ENCODE results near the gene VSTM4.

VSTM4 gene

DNA sequence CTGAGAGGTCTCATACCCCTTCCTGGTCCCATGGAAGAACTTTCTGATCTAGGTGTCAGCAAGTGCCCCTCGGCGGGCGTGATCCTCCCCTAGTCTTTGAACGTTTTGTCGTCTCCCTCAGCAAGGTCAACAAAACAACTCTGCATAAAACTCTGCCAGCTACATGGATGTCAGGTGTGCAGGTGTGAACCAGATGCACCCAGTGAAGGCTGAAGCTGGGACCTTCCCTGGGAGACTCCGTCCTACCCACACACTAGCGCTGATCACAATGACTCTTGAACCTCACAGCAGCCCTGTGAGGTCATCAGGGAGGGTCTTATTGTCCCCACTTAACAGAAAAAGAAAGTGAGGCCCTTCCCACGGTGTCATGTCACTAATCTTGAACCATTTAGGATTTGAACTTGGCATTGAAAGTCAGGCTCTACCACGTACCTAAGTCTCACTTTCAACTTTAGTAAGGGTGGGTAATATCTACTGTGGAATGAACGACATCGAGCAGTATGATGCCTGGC is 68.1 kb downstream of the VSTM4 start:
- no peak for DNase-seq (ENCODE audit: low read depth in 2 of 2, low spot score in 1 of 2)

DNA sequence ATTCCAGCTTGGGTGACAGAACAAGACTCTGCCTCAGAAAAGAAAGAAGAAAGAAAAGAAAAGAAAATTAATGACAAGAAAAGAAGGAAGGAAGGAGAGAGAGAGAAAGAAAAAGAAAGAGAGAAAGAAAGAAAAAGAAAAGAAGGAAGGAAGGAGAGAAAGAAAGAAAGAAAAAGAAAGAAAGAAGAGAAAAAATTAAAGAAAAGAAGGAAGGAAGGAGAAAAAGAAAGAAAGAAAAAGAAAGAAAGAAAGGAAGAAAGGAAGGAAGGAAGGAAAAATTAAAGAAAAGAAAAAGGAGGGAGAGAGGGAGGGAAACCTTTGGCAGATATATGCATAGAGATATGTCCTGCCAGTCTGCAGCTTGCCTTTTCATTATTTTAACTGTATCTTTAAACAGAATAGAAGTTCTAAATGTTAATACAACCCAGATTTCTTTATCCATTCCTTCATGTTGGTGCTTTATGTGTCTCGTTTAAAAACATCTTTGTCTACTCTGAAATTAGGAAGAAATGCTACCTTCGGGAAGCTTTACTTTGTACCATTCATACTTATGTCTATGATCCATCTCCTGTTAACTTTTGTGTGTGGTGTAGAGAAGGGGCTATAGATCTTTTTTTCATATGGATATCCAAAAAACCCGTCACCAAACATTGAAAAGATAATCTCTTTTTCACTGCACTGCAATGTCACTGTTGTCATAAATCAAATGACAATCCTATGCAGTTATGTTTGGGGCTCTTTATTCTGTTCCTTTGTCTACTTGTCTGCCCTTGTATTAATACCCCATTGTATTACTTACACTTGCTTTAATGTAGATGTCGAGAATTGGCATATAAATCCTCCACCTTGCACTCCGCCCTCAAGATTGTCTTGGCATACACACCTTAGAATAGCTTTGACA is 70.8 kb downstream of the VSTM4 start:
- no peak for DNase-seq (ENCODE audit: low read depth in 2 of 2, low spot score in 1 of 2)

DNA sequence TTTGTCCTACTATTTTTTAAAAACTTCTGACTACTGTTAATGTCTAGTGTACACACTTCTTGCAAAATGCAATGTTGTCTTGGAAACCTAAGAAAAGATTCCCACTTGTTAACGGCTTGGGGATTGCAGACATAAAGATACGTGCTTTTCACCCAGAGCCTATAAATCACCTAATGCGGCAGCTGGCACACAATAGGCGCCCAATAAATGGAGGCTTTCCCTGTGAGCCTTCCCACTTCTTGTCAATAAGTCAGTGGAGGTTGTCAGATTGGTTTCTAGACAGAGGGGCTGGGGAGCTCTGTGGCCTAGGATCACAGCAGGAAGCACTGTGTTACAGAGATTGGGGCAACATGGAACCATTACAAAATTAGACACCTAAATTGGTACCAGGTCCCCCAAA is 74.7 kb downstream of the VSTM4 start:
- DNase-seq (ENCODE audit: low read depth in 2 of 2, low spot score in 1 of 2), result no peak

DNA sequence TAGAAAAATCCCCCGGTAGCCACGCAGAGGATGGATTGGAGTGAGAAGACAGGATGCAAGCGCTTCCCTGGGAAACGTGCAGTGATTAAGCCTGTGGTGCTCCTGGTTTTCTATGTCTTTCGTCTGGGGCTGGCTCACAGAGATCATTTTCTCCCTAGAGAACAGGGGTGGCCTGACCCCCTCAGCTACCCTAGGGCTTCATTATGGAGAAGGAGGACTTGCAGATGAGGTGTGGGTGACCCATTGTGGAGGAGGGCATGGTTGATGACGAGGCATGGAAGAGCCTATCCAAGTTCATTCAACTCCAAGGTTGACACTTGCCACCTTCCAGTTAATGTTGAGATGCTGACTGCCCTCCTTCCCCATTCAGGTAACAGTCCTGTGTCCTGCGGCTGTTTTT is 75.9 kb downstream of the VSTM4 start:
- DNase-seq (ENCODE audit: low read depth in 2 of 2, low spot score in 1 of 2), result no peak

DNA sequence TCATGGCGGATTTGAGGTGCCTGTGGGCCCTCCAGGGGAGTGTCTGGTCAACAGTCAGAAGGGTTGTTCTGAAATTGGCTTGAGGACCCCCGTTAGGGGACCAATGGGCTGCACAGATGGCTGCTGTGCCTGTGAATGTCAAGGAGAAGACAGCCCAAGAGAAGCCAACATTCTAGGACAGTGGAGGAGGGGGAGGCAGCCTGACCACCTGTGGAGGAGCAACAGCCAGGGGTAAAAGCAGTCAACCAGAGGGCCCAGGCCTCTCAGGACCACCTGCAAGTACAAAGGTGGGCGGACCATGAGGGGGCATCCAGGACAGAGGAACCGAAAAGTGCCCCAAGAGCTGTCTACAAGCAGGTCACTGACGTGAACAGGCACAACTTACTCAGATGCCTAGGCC is 76.6 kb downstream of the VSTM4 start:
- no peak for DNase-seq (ENCODE audit: low read depth in 2 of 2, low spot score in 1 of 2)

DNA sequence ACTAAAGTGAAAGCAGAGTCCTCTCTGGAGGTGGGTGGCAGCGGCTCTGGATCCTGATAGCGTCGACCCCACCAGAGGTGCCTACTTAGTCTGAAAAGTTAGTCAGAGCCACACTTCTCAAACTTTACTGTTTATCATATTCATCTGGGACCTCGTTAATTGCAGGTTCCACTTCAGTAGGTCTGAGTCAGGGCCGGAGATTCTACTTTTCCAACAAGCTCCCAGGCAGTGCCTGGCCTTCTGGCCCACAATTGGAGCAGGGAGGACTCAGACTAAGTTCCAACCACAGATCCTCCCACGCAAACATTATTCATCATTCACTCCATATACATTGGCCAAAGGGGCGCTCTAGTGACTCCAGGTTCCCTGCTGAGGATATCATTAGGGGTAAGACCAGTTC is 78.1 kb downstream of the VSTM4 start:
- DNase-seq (ENCODE audit: low read depth in 2 of 2, low spot score in 1 of 2), result no peak

DNA sequence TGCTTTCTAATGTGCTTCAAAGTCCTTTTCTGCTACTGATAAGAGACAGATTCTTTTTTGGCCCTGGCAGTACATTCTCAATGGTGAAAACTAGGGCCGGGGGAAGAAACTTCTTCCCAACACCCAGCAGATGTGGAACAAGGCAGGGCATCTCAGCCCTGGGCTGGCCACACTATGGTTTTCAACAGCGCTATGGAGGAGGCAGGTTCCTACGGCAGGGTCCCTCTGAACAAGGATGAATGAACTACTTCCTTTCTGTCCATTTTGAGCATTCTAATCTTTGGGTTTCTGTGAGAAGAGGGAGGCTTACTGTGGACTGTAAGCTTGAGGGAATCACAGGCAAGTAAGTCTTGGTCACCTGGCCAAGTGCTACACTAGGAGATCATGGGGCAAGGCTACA is 78.7 kb downstream of the VSTM4 start:
- no peak for DNase-seq (ENCODE audit: low read depth in 2 of 2, low spot score in 1 of 2)

DNA sequence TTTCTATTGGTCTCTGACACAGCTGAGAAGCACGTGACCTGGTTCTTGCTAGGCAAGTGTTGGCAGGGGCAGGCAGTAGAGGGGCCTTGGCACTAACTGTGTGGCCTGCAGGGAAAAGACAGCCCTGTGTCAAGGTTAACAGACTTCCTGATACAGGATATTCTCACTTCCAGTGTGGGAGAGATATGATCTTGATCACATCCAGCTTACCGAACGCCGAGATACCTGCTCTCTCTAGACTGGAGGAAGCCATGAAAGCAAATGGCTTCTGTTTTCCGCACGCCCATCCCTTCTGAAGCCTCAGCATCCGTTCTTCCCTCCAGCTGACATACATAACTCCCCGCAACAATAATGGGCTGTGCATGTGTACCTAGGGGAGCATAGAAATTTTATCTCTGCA is 79.4 kb downstream of the VSTM4 start:
- no peak for DNase-seq (ENCODE audit: low read depth in 2 of 2, low spot score in 1 of 2)

DNA sequence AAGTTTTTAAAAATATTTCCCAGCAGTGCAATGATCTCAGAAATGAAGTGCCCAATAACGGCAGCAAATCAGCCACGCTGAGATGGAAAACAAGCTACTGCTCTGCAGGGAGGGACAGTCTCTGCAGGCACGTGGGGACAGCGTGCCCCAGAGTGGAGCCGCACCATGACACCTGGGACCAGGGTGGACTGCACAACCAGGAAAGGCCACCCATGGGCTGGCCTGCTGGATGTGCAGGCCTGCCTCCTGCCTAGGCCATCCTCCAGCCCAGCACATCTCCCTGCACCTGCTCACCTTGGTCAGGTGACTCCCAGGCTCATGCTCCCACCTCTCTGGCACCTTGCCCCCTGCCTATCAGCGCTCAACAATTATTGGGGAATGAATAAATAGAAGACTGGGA is 80.4 kb downstream of the VSTM4 start:
- no peak for DNase-seq (ENCODE audit: low read depth in 2 of 2, low spot score in 1 of 2)

DNA sequence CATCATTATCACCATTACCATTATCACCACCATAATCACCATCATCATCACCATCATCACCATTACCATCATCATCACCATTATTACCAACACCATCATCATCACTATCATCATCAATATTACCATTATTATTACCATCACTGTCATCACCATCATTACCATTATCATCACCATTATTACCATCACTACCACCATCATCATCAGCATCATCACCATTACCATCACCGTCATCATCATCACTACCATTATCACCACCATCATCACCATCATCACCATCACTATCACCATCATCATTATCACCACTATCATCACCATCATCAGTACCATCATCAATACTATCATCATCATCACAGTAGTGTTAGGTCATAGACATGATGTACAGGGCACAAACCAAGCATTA is 81.4 kb downstream of the VSTM4 start:
- no peak for DNase-seq (ENCODE audit: low read depth in 2 of 2, low spot score in 1 of 2)

DNA sequence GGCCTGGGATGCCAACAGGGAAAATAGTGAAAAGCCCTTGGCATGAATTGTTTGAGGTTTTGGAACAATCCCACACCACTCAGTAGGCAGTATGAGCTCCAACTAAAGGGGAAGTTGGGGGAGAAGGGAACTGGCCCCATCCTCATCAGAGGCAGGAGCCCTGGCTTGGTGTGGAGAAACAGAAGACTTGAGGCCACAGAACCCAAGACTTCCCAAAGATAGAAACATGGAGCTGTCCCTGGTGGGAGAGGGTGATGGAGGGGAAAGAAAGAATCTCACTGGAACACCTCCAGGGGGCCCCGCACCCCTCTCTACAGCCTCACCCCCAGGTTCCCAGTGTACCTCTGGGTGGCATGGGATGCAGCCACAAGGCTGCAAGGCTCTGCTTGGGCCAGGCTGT is 85.7 kb downstream of the VSTM4 start:
- no peak for DNase-seq (ENCODE audit: low read depth in 2 of 2, low spot score in 1 of 2)

DNA sequence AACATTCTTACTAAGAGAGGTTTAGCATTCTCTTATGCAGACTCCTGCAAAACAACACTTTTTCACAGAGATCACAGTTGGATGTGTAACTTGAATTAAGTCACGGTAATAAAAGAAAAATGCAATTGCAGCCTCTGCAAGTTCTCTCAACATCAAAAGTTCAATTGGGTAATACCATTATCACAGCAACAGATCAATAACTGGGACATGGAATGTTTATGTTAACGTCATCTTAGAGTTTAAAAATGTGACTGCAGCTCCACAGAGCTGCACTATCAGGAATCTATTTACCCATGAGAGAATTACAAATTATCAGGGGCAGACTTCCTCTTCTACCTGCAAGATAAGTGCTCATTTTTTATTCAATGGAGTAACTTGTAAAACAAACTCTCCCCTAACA is 86.7 kb downstream of the VSTM4 start:
- DNase-seq (ENCODE audit: low read depth in 2 of 2, low spot score in 1 of 2), result no peak

DNA sequence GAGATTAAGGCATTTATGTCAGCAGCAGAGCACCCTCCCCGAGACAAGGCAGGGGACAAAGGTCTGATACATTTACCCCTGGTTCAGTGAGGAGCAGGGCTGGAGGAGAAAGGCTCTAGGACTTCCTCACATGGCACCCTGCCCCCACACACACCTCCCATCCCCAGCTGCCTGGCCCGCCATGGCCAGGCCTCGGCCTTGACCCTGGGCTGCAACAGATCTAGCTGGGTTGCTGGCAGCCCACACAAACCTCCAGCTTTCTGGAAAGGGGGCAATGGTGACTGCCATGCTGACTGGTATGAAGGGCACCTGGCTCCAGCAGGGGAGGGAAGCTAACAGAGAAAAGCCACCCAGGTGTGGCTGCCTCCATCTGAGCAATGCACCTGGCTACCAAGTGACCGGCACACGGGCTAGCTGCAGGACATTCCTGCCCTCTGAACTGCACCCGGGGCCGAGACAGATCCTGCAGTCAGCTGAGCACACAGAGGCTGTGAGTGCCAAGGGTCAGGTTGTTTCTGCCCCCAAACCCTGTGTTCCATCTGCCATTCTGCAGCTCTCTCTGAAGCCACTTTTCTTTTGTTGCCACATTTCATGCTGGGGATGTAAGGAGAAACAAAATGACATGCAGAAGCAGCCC is 89.9 kb downstream of the VSTM4 start:
- no peak for DNase-seq (ENCODE audit: low read depth in 2 of 2, low spot score in 1 of 2)

DNA sequence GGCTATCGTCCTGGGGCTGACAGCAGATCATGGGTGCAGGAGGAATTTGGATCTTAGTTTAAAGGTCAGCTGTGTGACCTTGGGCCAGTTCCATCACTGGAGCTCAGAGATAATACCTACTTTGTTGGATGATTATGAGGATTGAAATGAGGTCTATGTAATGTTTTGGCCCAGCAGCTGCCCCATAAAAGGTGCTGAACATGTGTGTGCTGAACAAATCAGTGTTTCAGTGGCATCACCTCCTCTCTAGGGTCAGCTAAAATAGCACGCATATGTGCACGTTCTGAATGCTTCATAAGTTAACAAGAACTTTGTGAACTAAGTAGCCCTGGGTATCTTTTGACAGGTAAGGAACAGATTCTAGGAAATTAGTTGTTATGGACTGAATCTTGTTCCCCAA is 90.8 kb downstream of the VSTM4 start:
- no peak for DNase-seq (ENCODE audit: low read depth in 2 of 2, low spot score in 1 of 2)

DNA sequence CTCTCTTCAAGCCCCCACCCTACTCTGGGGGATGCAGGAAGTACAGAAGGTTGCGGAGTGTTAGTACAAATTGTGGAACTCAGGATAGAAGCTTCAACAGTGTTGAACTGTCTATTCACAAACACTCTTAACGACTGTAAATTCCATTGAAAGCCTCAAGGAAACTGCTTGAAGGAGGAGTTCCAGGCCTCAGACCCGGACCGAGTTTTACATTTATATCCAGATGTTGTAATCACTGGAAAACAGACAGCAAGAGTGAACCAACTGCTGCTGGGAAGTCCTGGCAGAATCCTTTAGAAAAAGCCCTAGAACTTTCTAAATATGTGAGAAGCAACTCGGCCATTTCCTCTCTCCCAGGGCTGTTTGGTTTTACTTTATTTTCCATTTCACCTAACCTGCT is 91.6 kb downstream of the VSTM4 start:
- DNase-seq (ENCODE audit: low read depth in 2 of 2, low spot score in 1 of 2), result no peak

DNA sequence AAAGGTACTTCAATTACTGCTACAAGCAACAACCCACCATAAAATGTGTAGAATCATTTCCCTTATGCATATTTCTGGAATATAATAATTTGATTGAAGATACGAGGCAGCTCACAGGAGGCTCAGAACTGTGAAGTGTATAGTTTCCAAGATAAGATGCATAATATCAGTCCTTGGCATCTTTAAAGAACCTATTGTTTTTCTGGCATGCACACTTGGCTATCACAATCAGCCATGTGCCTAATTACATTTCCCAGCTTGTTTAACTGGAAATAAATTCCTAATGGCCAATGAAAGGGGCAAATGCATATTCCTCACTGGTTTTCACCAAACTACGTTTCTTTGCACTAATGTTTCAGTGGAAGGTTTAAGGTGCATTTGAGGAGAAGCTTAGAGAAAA is 92.3 kb downstream of the VSTM4 start:
- no peak for DNase-seq (ENCODE audit: low read depth in 2 of 2, low spot score in 1 of 2)

DNA sequence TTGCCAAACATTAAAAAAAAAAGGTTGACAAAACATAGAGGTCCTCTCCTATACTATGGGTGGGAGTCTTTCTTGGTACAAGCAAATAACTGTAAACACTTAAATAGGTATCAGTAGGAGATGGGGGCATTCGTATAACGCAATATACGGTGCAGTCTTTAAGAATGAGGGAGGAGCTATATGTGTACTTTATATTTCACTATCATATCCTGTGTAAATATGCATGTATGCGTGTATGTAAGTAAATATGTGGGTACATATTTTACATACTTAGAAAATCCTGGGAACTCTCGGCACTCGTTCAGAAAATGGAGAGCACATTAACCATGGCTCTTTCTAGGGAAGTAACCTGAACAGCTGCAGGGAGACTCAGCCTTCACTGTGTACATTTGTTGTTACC is 93.6 kb downstream of the VSTM4 start:
- DNase-seq (ENCODE audit: low read depth in 2 of 2, low spot score in 1 of 2), result no peak

DNA sequence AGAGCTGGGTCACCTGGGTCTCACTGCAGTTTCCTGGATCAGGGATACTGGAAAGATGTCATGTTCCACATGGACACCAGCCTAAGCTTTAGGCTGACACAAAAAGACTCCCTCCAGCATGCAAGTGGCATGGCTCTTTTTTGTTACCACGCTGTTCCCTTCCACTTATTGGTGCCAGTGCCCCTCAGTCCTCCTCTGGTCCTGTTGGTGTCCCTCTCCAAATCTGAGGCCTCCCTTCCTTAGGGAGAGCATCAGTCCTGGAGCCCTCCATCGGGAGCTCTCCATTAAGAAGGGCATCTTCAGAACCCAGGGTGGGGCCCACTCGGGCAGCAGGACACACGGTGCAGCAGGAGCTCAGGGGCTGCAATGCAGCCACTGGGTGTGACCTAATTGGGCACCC is 99.6 kb downstream of the VSTM4 start:
- DNase-seq (ENCODE audit: low read depth in 2 of 2, low spot score in 1 of 2), result no peak

DNA sequence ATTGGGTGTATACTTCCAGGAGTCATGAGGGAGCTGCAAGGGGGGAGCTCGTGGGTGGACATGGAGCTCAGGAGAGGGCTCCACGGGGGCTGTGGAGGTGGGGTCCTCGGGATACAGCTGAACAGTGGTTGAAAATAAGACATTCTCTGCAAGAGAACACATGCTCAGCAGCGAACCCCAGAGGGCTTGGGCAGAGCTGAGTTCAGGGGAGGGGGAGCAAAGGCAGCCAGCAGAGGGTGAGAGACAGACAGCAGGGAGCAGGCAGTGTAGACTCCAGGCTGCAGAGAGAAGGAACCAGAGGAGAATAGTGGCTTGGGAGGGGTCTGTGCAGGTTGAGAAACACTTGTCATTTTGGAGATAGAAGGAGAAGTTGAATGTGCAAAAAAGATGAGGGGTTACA is 102.7 kb downstream of the VSTM4 start:
- no peak for DNase-seq (ENCODE audit: low read depth in 2 of 2, low spot score in 1 of 2)

DNA sequence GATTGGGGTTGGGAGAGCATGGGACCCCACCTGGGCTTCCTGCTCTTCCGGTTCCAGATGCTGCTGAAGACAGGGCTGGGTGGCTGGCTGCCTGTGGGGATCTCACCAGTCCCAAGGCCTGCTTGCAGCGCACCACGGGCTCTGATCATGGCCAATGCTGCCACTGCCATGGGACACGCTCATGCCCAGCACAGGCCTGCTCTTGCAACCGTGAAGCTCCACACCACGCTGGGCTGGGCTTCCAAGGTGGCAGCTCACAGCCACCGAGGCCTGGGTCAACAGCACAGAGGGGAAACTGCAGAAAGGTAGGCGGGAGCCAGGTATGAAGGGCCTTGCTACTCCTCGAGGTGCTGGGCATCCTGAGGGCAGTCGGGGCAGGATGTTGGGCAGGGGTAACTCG is 103.6 kb downstream of the VSTM4 start:
- DNase-seq (ENCODE audit: low read depth in 2 of 2, low spot score in 1 of 2), result no peak

DNA sequence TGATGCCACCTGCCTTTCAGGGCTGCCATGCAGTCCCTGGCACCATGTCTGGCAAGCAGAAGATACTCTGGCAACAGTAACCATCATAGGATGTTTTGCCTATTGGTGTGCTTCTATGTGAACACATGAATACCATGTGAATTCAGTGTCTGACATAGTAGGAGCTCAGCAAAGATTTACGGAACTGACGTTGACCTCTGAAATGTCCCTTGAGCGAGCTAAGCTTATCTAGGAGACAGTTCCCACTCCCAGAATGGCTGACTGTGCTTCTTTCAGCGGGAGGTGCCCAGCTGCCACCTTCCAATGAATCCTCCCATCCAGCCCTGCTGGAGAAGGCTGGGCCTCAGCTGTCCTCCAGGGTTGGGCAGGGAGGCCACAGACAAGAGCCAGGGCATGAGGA is 104.5 kb downstream of the VSTM4 start:
- no peak for DNase-seq (ENCODE audit: low read depth in 2 of 2, low spot score in 1 of 2)

DNA sequence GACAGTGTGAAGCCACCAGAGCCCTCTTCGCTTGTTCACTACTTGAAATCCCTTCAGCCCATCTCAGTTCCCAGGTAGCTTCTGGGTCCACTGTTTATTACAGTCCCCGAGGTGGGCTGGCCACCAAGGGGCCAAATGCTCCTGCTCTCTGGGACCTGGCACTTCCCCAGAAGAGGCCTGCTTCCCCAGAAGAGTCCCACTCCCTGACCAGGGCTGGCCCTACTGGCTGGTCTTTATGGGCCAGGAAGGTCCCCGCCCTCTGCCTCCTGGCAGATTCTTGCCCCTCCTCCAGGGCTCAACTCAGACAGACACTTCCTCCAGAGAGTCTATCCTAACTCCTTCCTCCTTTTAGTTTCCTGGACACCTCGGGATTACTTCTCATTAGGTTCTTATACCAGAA is 105.0 kb downstream of the VSTM4 start:
- no peak for DNase-seq (ENCODE audit: low read depth in 2 of 2, low spot score in 1 of 2)

Measured in stimulated activated CD8-positive, alpha-beta memory T cell treated with anti-CD3 and anti-CD28 coated beads, Interleukin-4, amount 100 ng/mL, for 4 hours (primary cell).